GM12878 (cell line): ENCODE results near the gene DDR2. TPM values are rescaled to one million over a fixed set of nuclear protein-coding genes. Genes with fewer than 3 reads are reported as not detected.

ENCODE experiments used
- ATAC-seq: fragments of 200-7000 bp; cut with Tn5 transposase; 3 replicates; pipeline ENCODE4 v1.9.1; 2020; ENCODE audit warnings: mild to moderate bottlenecking, moderate library complexity
- BruUV-seq: library from RNA; stranded (reverse); fragments of 400-500 nt; replicated peaks from 2 replicates; lab custom pipeline; 2021; lab: Mats Ljungman, UMichigan
- CTCF ChIA-PET: fragments of 300-600 bp; sonication (Branson Sonifier 250); formaldehyde crosslinking; extraction: SDS; loops from one replicate; lab custom pipeline; 2021; ENCODE audit warnings: inconsistent platforms; lab: Yijun Ruan, JAX
- POLR2A ChIA-PET: fragments of 350-600 bp; formaldehyde crosslinking; extraction: SDS; loops from one replicate; lab custom pipeline; 2021; ENCODE audit warnings: inconsistent platforms; lab: Charles Lee
- RAD21 ChIA-PET: fragments of 300-600 bp; sonication (Branson Sonifier 250); formaldehyde crosslinking; loops from one replicate; lab custom pipeline; 2023; ENCODE audit warnings: antibody characterized with exemption; ENCODE audit not compliant: unreplicated experiment; lab: Charles Lee
- SMC1A ChIA-PET: fragments of 300-600 bp; sonication (Branson Sonifier 250); formaldehyde crosslinking; loops from one replicate; lab custom pipeline; 2023; ENCODE audit not compliant: unreplicated experiment, uncharacterized antibody; lab: Charles Lee
- DNase-seq: peaks from one replicate; pipeline ENCODE4 v3.0.0-alpha.2; 2011; ENCODE audit warnings: low read depth, low spot score
- FAIRE-seq: peaks from 3 replicates; lab custom pipeline; 2011; peaks lifted over from hg19 to GRCh38; lab: Jason Lieb, UNC
- H2AFZ ChIP-seq: 2 replicates; pipeline ENCODE4 v1.6.0; 2011; ENCODE audit warnings: low read depth, low read length, control low read depth; ENCODE audit not compliant: control insufficient read depth
- H3K27ac ChIP-seq: 2 replicates; pipeline ENCODE4 v1.5.1; 2011; ENCODE audit warnings: control low read depth; ENCODE audit not compliant: control insufficient read depth, insufficient read depth
- H3K27me3 ChIP-seq, 2 experiments: replicated peaks in 1 of 2; 2 replicates each; pipeline versions ENCODE4 v1.6.0 to v1.6.1; 2011; ENCODE audit warnings: low read length in 1 of 2; ENCODE audit not compliant: control insufficient read depth in 2 of 2, insufficient read depth in 2 of 2
- H3K36me3 ChIP-seq, 2 experiments: 2 replicates each; pipeline ENCODE4 v1.5.1; 2011; ENCODE audit warnings: low read length in 1 of 2; ENCODE audit not compliant: control insufficient read depth in 2 of 2, insufficient read depth in 2 of 2
- H3K4me1 ChIP-seq: 2 replicates; pipeline ENCODE4 v1.6.1; 2011; ENCODE audit warnings: mild to moderate bottlenecking, low read length, moderate library complexity, mixed read lengths; ENCODE audit not compliant: control insufficient read depth, insufficient read depth
- H3K4me2 ChIP-seq: 2 replicates; pipeline ENCODE4 v1.6.0; 2011; ENCODE audit warnings: control low read depth; ENCODE audit not compliant: control insufficient read depth, insufficient read depth
- H3K4me3 ChIP-seq: fragments of 200-600 bp; sonication (generic); 2 replicates; pipeline ENCODE4 v1.5.1; 2016
- H3K79me2 ChIP-seq: 2 replicates; pipeline ENCODE4 v1.6.0; 2011; ENCODE audit warnings: low read length; ENCODE audit not compliant: control insufficient read depth, insufficient read depth
- H3K9ac ChIP-seq: 2 replicates; pipeline ENCODE4 v1.8.0; 2011; ENCODE audit warnings: low read length, control low read depth, mixed read lengths; ENCODE audit not compliant: control insufficient read depth, insufficient read depth
- H3K9me3 ChIP-seq: replicated peaks from 3 replicates; pipeline ENCODE4 v1.5.1; 2011; ENCODE audit warnings: mild to moderate bottlenecking, low read length; ENCODE audit not compliant: control insufficient read depth, insufficient read depth
- H4K20me1 ChIP-seq: 2 replicates; pipeline ENCODE4 v1.6.0; 2011; ENCODE audit not compliant: control insufficient read depth, insufficient read depth
- ATF7 ChIP-seq: fragments of 450-650 bp; IDR thresholded peaks from 2 replicates; pipeline ENCODE4 v1.6.1; 2016; ENCODE audit warnings: low read depth, mild to moderate bottlenecking
- BCL3 ChIP-seq: IDR thresholded peaks from 2 replicates; pipeline ENCODE4 v1.6.1; 2011; ENCODE audit warnings: borderline replicate concordance, low read depth, mild to moderate bottlenecking, moderate library complexity, low read length; ENCODE audit not compliant: insufficient read depth, poor library complexity, severe bottlenecking
- BRCA1 ChIP-seq: IDR thresholded peaks from 2 replicates; pipeline ENCODE4 v1.6.1; 2011; ENCODE audit warnings: low read depth, low read length, improper control_type of control experiment
- CHD1 ChIP-seq: IDR thresholded peaks from 2 replicates; pipeline ENCODE4 v1.6.1; 2012; ENCODE audit warnings: low read depth, low read length, improper control_type of control experiment
- CREB1 ChIP-seq: IDR thresholded peaks from 2 replicates; pipeline ENCODE4 v1.6.1; 2012; ENCODE audit warnings: low read depth, mild to moderate bottlenecking, inconsistent platforms
- EED ChIP-seq: sonication (generic); IDR thresholded peaks from 2 replicates; pipeline ENCODE4 v1.6.1; 2016; ENCODE audit warnings: antibody characterized with exemption, low read depth
- FOXM1 ChIP-seq: IDR thresholded peaks from 2 replicates; pipeline ENCODE4 v1.6.1; 2012; ENCODE audit warnings: low read depth, mild to moderate bottlenecking, inconsistent platforms, low read length, moderate library complexity
- GATAD2B ChIP-seq: fragments of 450-650 bp; conservative IDR thresholded peaks from 2 replicates; pipeline ENCODE4 v1.6.1; 2017; ENCODE audit warnings: low read depth, mild to moderate bottlenecking, moderate library complexity
- KDM1A ChIP-seq: fragments of 200-600 bp; sonication (generic); IDR thresholded peaks from 2 replicates; pipeline ENCODE4 v1.6.1; 2016; ENCODE audit warnings: borderline replicate concordance
- NR2C1 ChIP-seq: fragments of 450-650 bp; IDR thresholded peaks from 2 replicates; pipeline ENCODE4 v1.6.1; 2017; ENCODE audit warnings: antibody characterized with exemption, mild to moderate bottlenecking, moderate library complexity
- RAD21 ChIP-seq: IDR thresholded peaks from 2 replicates; pipeline ENCODE4 v1.6.1; 2011; ENCODE audit warnings: mild to moderate bottlenecking, low read depth, low read length, moderate library complexity; ENCODE audit not compliant: insufficient read depth
- RB1 ChIP-seq: fragments of 450-650 bp; formaldehyde crosslinking; IDR thresholded peaks from 2 replicates; pipeline ENCODE4 v1.6.1; 2017; ENCODE audit warnings: mild to moderate bottlenecking, borderline replicate concordance
- RELA ChIP-seq: fragments of 450-650 bp; IDR thresholded peaks from 2 replicates; pipeline ENCODE4 v1.8.0; 2014; ENCODE audit warnings: borderline replicate concordance; ENCODE audit not compliant: partially characterized antibody
- SREBF1 ChIP-seq: IDR thresholded peaks from 2 replicates; pipeline ENCODE4 v1.6.1; 2012; ENCODE audit warnings: mild to moderate bottlenecking, low read length
- TAF1 ChIP-seq: IDR thresholded peaks from 2 replicates; pipeline ENCODE4 v1.6.1; 2011; ENCODE audit warnings: mild to moderate bottlenecking, low read depth, low read length, borderline replicate concordance
- TCF3 ChIP-seq: IDR thresholded peaks from 2 replicates; pipeline ENCODE4 v1.6.1; 2012; ENCODE audit warnings: low read depth, mild to moderate bottlenecking, low read length, borderline replicate concordance; ENCODE audit not compliant: insufficient read depth
- WGBS: methylation state at CpG from one replicate; pipeline ENCODE4 v1.1.6; 2016; ENCODE audit warnings: low lambda C conversion rate; ENCODE audit not compliant: insufficient replicate concordance, insufficient coverage; ENCODE audit errors: missing lambda C conversion rate; 5-methylcytosine and 5-hydroxymethylcytosine counted together
- in situ Hi-C: fragments of 300-500 bp; cut with MboI; formaldehyde crosslinking; loops from 9 replicates; pipeline ENCODE4 v1.14.3; 2018; ENCODE audit warnings: mixed read lengths
- intact Hi-C: fragments of 100-400 bp; cut with micrococcal nuclease; formaldehyde crosslinking; loops from one replicate; pipeline ENCODE4 v1.14.2; 2022; ENCODE audit not compliant: unreplicated experiment
- polyA plus RNA-seq, 11 experiments: library from polyadenylated mRNA; depleted of rRNA in 4 of 11; unstranded in 6 of 11; stranded (reverse) in 5 of 11; fragments of >200 nt; fragmentation: Nextera tagmentation in 4 of 11; fragmentation: Illumina TruSeq in 1 of 11; extraction: Ambion mirVana in 4 of 11; extraction: Trizol in 1 of 11; gene quantifications; 1 replicate in 1 of 11; 2 replicates in 10 of 11; pipeline versions ENCODE4 v1.2.1 to v1.2.3, GENCODE V29; 2011 to 2016; ENCODE audit warnings: inconsistent platforms in 2 of 11, missing spikeins in 2 of 11, low read depth in 1 of 11
- total RNA-seq, 4 experiments: library from RNA; depleted of rRNA in 3 of 4; stranded (reverse); fragments of >200 nt in 3 of 4; fragmentation: Illumina TruSeq in 1 of 4; extraction: Trizol in 1 of 4; gene quantifications; 2 replicates each; pipeline versions ENCODE4 v1.2.1 to v1.2.3, GENCODE V29; 2013 to 2021
- TF ChIP-seq, protein P1 (sequence below): fragments of 450-650 bp; formaldehyde crosslinking; IDR thresholded peaks from 2 replicates; pipeline ENCODE4 v1.4.0; 2020; ENCODE audit warnings: mild to moderate bottlenecking, moderate library complexity

The DDR2 gene
- total and polyA plus RNA-seq, 10 of the 15 experiments (the other 5 are each of a cell fraction or from before 2014, with no cell fraction given): 1.9 to 8.8 (median 5.5) TPM

GRCh38 chr1:162644986-162645314 lies 12.7 kb downstream of the DDR2 start:
- SMC1A ChIA-PET: interaction anchor here (0.9 to 1.1 kb wide), 2 partner anchors 17 to 18 kb away, joined by 3 read pairs; no protein-coding TSS in a partner anchor
- ATAC-seq (no peak), FAIRE-seq (no peak), DNase-seq (no peak)
- no peak for TF ChIP-seq GATAD2B
- TF ChIP-seq CHD1: no peak
- no peak for TF ChIP-seq EED
- no peak for TF ChIP-seq NR2C1
- TF ChIP-seq TAF1: no peak
- no peak for TF ChIP-seq TCF3
- TF ChIP-seq KDM1A: no peak
- no peak for TF ChIP-seq FOXM1
- no peak for TF ChIP-seq RAD21
- TF ChIP-seq RB1: no peak
- no peak for TF ChIP-seq CREB1
- TF ChIP-seq BRCA1: no peak
- TF ChIP-seq BCL3: no peak
- TF ChIP-seq, protein P1, sequence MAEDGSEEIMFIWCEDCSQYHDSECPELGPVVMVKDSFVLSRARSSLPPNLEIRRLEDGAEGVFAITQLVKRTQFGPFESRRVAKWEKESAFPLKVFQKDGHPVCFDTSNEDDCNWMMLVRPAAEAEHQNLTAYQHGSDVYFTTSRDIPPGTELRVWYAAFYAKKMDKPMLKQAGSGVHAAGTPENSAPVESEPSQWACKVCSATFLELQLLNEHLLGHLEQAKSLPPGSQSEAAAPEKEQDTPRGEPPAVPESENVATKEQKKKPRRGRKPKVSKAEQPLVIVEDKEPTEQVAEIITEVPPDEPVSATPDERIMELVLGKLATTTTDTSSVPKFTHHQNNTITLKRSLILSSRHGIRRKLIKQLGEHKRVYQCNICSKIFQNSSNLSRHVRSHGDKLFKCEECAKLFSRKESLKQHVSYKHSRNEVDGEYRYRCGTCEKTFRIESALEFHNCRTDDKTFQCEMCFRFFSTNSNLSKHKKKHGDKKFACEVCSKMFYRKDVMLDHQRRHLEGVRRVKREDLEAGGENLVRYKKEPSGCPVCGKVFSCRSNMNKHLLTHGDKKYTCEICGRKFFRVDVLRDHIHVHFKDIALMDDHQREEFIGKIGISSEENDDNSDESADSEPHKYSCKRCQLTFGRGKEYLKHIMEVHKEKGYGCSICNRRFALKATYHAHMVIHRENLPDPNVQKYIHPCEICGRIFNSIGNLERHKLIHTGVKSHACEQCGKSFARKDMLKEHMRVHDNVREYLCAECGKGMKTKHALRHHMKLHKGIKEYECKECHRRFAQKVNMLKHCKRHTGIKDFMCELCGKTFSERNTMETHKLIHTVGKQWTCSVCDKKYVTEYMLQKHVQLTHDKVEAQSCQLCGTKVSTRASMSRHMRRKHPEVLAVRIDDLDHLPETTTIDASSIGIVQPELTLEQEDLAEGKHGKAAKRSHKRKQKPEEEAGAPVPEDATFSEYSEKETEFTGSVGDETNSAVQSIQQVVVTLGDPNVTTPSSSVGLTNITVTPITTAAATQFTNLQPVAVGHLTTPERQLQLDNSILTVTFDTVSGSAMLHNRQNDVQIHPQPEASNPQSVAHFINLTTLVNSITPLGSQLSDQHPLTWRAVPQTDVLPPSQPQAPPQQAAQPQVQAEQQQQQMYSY (CRISPR knock-in tag): no peak
- no peak for TF ChIP-seq SREBF1
- TF ChIP-seq RELA: no peak
- no peak for TF ChIP-seq ATF7
- in situ Hi-C loops (no loop called here), intact Hi-C loops (no loop called here)
- no peak overlapping the region for H3K27ac ChIP-seq
- CTCF ChIA-PET: no interaction called here
- H3K36me3 ChIP-seq: no peaks in the 10 kb centered on the region
- RAD21 ChIA-PET: interaction anchor here (1.6 kb wide), 1 partner anchor 13 kb away, joined by 4 read pairs; the partner anchor contains the start of gene DDR2
- H3K27me3 ChIP-seq: no peaks in the 10 kb centered on the region
- BruUV-seq: no TSS peak
- no peaks in the 10 kb centered on the region for H3K9me3 ChIP-seq
- POLR2A ChIA-PET: no interaction called here
- no peaks in the 10 kb centered on the region for H4K20me1 ChIP-seq
- H3K4me1 ChIP-seq: peaks cover 4% of the 10 kb centered on the region; the same call in 1 of the 2 replicates
- no peak overlapping the region for H3K9ac ChIP-seq
- no peak overlapping the region for H3K4me3 ChIP-seq
- no peaks in the 10 kb centered on the region for H3K79me2 ChIP-seq
- H3K4me2 ChIP-seq: no peak overlapping the region
- WGBS: 63% methylated on average over 3 of the region's 3 CpGs
- H2AFZ ChIP-seq: no peak overlapping the region
